Stomach (tissue), 4 donors: Measurements from ENCODE around the gene RECQL.

Experiments
- POLR2A ChIP-seq, 4 donors: fragments of 450-650 bp; IDR thresholded peaks; one replicate each; pipeline ENCODE4 v1.6.1; 2016; ENCODE audit warnings: antibody characterized with exemption in 4 of 4, control low read depth in 2 of 4, mild to moderate bottlenecking in 1 of 4, moderate library complexity in 1 of 4
- POLR2AphosphoS5 ChIP-seq, 3 donors: sonication (generic); formaldehyde crosslinking; IDR thresholded peaks; one replicate each; pipeline ENCODE4 v1.6.1; 2016; ENCODE audit warnings: antibody characterized with exemption in 3 of 3
- TF ChIP-seq, protein P1 (sequence below), 7 experiments: fragments of 450-650 bp in 4 of 7; fragments of 200-600 bp in 3 of 7; sonication (generic) in 3 of 7; IDR thresholded peaks; one replicate each; pipeline ENCODE4 v1.5.1; 2016 to 2019; ENCODE audit warnings: antibody characterized with exemption in 7 of 7, control low read depth in 2 of 7, mild to moderate bottlenecking in 1 of 7

DNA sequence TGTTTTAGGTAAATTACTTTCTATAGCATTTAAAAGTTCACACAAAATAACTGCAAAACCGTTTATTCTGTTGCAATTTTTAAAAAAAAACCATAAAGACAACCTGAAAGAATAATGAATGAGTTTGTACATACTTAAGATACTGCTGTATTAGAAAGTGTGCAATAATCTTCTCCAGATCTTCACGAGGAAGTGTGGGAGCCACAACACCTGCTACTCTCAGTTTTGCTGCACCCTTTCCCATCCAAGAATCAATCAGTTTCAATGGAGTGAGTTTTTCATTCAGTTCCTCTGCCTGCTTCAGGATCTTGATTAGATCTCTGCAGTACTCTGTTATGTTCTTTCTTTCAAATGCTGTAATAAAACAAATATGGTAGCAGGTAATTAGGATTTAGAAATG, 30.1 kb downstream of the RECQL start:
- TF ChIP-seq POLR2A (IDR thresholded peaks at IDR 0.05) (no peak), POLR2AphosphoS5 (IDR thresholded peaks at IDR 0.05) (no peak)
- TF ChIP-seq, protein P1, sequence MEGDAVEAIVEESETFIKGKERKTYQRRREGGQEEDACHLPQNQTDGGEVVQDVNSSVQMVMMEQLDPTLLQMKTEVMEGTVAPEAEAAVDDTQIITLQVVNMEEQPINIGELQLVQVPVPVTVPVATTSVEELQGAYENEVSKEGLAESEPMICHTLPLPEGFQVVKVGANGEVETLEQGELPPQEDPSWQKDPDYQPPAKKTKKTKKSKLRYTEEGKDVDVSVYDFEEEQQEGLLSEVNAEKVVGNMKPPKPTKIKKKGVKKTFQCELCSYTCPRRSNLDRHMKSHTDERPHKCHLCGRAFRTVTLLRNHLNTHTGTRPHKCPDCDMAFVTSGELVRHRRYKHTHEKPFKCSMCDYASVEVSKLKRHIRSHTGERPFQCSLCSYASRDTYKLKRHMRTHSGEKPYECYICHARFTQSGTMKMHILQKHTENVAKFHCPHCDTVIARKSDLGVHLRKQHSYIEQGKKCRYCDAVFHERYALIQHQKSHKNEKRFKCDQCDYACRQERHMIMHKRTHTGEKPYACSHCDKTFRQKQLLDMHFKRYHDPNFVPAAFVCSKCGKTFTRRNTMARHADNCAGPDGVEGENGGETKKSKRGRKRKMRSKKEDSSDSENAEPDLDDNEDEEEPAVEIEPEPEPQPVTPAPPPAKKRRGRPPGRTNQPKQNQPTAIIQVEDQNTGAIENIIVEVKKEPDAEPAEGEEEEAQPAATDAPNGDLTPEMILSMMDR (IDR thresholded peaks at IDR 0.05) = no peak
